Measurements from ENCODE around the gene FBXO40.
"Not testable (repeated sequence)": the region's sequence is repeated elsewhere in the genome, so short reads cannot be mapped to it uniquely, and the experiment has no call there.

FBXO40 gene, protein sequence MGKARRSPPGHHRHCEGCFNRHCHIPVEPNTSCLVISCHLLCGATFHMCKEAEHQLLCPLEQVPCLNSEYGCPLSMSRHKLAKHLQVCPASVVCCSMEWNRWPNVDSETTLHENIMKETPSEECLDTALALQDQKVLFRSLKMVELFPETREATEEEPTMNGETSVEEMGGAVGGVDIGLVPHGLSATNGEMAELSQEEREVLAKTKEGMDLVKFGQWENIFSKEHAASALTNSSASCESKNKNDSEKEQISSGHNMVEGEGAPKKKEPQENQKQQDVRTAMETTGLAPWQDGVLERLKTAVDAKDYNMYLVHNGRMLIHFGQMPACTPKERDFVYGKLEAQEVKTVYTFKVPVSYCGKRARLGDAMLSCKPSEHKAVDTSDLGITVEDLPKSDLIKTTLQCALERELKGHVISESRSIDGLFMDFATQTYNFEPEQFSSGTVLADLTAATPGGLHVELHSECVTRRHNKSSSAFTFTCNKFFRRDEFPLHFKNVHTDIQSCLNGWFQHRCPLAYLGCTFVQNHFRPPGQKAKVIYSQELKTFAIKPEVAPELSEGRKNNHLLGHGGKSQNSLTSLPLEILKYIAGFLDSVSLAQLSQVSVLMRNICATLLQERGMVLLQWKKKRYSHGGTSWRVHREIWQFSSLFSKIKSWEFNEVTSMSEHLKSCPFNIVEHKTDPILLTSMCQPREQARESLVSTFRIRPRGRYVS

DNA sequence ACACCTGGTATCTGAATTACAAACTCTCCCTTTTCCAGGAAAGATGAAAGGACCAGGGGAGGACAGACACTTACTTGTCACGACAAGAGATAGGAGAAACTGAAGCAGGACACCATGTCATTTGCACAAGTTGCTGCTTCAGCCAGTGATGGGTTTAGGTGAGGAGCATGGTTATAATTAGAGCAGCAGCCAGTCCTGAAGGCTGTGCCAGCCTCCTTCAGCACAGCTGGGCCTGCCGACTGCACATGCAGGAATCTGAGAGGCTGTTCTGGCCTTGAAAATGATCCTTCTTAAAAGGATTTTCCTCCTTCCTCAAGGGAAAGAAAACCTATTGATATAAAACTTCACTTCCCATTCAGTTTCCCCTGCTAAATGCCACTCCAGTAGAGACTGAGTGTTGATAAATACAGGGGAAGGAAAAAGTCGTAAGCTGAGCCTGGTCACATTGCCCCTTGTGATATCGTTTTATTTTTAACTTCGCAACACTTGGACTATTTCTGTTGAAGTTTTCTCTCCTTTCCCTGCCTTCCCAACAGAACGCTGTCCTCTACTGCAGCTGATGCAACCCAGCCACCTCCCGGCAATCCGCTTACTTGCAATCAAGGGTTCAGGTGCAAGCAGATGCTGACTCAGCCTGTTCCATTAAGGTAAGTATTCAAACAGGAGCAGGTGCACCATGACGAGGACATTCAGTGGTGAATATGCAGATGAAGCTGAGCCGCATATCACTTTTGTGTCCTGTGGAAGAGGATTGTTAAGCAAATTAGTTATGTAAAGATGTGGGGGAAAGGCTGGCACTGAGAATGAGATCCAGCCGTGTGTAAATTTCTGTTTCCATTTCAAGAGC, at the start of gene FBXO40:
Gene FBXO40, plus strand, starts transcription at position 524 of the 847 bp plus-strand sequence. CDS start 27,197 bp downstream, outside the sequence.
- DNase-seq (ENCODE audit: low spot score) = no peak

DNA sequence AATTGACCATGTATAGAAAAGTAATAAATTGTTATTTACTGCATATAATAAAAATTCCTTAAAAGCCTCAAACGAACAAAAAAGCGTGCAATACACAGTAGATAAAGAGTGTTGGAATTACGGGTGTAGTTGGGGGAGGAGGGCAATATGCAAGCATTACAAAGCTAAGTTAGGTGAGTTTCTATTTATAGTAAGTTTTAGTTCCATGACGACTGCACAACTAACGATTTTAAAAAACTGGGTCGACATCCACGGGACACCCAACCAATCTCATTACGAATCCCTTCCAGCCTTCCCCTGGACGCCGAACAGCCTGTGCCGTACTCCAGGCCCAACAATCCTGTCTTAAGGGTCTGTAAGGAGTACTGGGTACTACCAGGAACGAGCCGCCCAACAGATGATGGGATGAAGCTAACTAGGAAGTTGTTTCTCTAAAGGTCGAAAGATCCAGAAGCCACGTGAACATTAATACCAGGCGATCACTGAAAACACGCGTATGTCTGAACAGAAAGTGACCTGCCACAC, 48.1 kb upstream of the FBXO40 start:
- DNase-seq (ENCODE audit: low spot score) = peak; percentile 40

DNA sequence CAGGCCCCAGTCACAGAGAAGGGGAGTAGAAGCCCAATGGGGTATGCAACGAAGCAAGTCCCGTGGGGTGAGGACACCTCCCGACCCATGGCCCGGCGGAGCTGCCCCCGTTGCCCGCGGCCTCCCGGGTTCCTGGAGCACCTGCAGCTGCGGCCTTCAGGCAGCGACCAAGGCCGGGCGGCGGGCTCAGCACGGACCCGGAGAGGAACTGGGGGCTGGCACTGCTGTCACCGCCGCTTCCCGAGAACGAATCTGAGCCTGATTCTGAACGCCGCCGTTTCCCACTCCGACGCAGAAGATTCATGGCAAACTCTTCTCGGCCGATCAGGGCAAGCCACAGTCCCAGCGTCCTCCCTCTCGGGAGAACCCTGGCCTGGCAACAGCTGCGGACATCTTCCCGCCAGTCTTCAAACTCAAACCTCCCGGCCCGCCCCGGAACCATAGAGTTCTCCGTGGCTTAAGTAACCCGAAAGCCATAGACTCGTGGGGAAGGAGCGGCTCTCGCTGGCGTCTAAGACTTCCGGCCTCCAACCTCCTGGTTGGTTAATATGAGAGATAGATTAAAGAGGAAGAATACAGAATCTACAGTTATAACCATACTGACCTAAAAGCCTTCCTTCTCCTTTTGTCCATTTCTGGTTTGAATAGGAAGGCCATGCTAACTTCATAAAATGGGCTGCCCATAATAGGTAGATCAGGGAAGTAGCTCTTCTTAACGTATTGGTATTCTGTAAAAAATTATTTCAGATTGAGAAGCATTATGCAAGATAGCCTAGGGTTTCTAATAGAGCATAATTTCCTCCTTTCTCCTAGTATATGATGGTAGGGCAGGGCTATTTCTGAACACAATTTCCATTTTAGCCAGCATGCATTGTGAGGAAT, 47.4 kb upstream of the FBXO40 start, which contains the start of gene POLQ:
Gene POLQ, minus strand, starts transcription at position 415 of the 882 bp plus-strand sequence. Its CDS starts 111 bp downstream, at position 304.
- peak; percentile 90 for DNase-seq (ENCODE audit: low spot score)

DNA sequence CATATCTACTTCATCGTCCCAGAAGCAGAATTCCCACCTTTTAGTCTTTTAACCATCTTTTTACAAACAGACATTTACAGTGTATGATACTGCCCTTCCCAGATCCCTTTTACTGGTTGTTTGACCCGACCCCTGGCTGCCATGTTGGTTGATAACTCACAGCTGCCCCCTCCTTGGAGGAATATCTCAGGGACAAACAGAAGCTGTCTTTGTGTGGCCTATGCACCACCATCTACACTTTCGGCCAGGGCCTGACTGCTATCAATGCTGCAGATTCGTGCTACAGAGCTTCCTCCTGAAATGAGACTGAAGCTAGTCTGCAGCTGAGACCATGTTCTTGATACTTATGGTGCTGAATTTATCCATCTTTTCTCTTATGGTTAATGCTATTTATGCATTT, 40.8 kb upstream of the FBXO40 start:
- peak; percentile 62 for DNase-seq (ENCODE audit: low spot score)

DNA sequence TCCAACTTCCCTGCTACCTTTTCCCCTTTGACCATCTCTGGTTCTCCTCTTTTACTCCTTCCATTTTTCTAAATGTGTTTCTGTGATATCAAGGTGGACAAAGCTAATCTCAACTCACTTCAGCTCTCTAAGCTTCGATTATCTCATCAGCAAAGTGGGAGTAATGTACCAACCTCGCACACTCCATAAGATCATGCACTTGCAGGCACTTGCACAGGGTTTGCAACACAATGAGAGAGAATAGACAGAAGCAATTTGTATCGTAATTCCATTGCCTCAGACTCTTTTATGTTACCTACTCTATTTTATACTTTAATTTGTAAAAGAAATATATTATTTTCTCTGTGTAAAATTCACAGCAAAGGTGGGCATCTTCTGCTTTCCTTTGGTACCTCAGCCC, 40.4 kb upstream of the FBXO40 start:
- DNase-seq (ENCODE audit: low spot score) = no peak

DNA sequence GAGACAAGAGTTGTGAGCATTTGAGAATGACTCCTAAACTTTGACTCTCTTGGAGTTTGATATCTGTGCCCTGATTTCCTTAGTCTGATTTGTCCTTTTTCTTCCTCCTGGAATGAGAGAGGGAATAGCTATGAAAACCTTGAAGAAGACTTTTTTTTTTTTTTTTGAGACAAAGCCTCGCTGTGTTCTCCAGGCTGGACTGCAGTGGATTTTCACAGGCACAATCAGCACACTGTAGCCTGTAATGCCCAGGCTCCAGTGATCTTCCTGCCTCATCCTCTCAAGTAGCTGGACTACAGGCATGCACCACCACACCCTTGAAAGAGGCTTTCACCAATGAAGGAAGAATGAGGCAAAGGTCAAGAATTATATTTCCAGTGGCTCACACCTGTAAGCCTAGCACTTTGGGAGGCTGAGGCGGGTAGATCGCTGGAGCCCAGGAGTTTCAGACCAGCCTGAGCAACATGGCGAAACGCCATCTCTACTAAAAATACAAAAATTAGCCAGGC, 35.7 kb upstream of the FBXO40 start:
- DNase-seq (ENCODE audit: low spot score) = no peak

DNA sequence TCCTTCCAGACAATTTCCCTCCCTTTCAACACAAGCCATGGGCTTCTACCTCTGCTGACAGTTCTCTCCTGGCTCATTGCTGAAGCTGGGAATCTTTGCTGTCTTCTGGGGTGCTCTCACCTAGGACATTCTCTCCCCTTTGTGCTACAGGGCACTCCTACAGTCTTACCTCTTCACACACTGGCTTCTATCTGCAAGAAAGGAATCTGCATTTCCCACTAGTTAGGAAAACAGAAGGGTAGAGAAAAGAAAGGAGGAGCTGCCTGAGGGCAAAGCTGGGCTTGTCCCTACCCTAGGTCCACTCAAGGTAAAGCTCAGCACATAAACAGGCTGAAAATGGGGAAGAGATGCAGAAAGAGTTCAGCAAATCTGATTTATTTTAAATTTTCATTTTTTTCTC, 31.0 kb upstream of the FBXO40 start:
- DNase-seq (ENCODE audit: low spot score) = no peak

DNA sequence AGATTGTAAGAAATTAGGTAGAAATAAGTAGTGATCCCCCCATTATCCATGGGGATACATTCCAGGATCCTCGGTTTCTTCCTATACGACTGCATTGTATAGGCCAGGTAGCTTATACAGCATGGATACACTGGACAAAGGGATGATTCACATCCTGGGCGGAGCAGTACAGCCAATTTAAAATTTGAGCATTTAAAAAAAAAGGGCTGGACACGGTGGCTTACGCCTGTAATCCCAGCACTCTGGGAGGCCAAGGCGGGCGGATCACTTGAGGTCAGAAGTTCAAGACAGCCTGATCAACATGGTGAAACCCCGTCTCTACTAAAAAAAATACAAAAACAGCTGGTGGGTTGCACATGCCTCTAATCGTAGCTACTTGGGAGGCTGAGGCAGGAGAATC, 26.4 kb upstream of the FBXO40 start:
- no peak for DNase-seq (ENCODE audit: low spot score)

DNA sequence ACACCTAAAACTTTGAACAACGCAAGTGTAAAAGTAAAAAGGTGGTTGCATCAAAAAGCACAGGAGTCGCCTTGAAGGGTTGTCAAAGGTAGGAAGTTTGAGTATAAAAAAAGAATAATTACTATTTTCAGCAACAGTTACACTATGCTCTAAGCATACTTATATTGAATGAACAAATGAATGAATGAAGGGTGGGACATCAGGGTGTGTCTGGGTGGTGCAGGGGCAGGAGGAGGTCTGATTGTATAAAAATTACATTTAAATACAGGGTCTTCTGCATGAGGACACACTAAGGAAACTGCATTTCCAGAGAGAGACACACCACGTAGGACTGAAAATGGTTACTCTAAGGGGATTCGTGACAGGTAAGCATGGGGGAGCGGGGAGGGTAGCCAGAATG, 25.5 kb upstream of the FBXO40 start, which contains the start of gene ARGFX:
Gene ARGFX, plus strand, starts transcription at position 301 of the 400 bp plus-strand sequence. CDS start 2,765 bp downstream, outside the sequence.
- DNase-seq (ENCODE audit: low spot score) = no peak

DNA sequence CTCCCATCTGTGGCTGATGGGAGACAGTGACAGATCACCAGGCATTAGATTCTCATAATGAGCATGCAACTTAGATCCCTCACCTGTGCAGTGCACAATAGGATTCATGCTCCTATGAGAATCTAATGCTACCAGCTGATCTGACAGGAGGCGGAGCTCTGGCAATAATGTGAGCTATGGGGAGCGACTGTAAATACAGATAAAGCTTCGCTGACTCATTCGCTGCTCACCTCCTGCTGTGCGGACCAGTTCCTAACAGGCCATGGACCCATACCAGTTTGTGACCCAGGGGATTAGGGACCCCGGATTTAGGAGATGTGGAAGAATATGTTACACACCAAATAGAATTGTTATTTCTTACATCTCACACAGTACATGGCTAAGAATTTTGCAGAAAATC, 18.7 kb upstream of the FBXO40 start:
- DNase-seq (ENCODE audit: low spot score) = no peak

DNA sequence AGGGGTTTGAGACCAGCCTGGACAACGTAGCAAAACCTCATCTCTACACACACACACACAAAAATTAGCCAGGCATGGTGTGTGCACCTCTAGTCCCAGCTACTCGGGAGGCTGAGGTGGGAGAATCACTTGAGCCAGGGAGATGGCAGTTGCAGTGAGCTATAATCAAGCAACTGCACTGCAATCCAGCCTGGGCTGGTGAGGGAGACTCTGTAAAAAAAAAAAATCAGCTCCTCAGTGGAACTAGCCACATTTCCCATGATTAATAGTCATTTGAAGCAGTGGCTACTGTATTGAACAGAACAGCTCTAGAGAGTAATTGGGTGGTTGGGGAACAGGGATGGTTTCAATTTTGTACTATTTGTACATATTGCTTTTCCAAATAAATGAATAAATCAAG, 11.5 kb upstream of the FBXO40 start:
- DNase-seq (ENCODE audit: low spot score) = no peak

DNA sequence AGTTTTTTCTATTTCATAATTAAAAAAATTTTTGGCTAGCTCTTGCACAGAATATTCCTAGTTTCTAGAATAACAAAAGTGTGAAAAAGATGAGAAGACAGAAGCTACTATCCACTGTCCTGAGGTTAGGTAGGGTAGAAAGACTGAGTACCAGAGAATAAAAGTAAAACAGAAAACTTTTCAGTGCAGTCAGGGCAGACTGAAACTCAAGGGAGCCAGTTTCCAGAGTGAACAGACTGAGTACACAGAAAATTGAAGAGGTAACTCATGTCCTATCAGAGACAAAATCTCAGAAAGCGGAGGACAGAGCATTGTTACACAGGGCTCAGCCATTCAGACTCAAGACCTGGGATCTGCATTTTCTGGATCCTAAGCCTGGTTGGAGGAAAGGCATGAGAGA, 8.8 kb upstream of the FBXO40 start:
- DNase-seq (ENCODE audit: low spot score) = no peak

DNA sequence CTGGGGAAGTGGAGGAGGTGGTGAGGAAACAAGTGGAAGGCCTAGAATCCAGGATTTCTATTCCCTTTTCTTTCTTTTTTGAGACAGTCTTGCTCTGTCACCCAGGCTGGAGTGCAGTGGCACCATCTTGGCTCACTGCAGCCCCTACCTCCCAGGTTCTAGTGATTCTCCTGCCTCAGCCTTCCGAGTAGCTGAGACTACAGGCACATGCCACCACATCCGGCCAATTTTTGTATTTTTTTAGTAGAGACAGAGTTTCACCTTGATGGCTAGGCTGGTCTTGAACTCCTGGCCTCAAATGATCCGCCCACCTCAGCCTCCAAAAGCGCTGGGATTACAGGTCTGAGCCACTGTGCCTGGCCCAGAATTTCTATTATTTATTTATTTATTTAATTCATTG, 627 bp downstream of the FBXO40 start:
- DNase-seq (ENCODE audit: low spot score) = not testable (repeated sequence)

DNA sequence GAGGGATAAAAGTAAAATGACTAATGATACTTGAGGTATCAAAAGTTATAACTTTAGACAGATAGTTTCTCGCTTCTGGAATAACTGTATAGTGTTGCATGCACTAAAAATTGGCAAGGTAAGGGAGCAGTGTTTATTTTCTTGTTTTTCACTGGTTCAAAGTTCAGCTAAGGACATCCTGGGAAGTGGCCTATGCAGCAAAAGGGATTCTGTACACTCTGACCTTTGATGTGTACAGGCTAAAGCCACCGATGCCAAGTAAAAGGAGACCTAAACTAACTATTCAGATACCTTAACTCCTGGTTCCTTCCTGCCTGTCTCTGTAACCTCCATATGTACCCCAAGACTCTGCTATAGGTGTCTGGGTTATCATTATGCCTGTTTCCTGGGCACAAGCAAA, 1.7 kb downstream of the FBXO40 start:
- no peak for DNase-seq (ENCODE audit: low spot score)

DNA sequence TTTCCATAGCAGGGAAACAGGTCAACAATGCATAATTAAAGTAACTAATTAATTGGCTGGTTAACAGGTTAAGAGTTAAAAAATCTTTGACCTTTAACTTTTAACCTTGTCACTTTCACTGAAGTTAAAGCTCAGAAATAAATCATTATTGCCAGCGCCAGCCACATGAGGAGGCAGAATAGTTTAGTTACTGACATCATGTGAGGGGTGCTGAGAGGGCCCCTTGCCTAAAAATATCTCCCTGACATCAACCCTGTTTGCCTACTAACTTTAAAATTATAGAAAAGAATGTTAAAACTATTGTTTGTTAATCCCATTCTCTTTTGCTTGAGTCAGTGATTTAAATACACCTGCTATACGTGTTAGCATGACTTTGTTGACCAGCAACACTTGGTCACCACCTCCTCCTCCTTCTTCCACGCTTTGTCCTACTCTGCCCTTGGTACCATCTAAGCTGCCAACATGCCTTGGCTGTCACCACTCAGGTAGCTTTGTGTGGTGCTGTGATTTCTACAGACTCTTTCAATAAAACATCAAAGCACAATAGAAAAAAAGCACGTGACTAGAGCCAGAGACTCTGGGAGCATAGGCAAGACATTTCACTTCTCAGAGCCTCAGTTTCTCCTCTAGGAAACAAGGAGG, 2.7 kb downstream of the FBXO40 start:
- no peak for DNase-seq (ENCODE audit: low spot score)

DNA sequence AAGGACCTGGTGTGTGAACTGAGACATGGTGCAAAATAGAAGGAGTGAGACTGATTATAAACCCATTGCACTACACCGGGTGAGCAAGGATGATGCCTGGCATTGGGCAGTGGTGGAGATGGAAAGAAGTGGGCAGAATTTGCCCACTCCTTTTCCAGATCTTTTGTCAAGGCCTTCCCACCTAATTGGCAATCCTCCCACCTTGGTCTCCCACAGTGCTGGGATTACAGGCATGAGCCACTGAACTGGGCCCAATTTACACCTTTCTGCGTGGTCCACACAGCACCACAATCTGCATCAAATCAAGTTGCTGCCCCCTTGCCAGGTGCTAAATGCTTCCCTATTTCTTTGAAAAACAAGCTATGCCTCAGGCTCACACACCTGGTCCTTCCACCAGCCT, 5.4 kb downstream of the FBXO40 start:
- no peak for DNase-seq (ENCODE audit: low spot score)

DNA sequence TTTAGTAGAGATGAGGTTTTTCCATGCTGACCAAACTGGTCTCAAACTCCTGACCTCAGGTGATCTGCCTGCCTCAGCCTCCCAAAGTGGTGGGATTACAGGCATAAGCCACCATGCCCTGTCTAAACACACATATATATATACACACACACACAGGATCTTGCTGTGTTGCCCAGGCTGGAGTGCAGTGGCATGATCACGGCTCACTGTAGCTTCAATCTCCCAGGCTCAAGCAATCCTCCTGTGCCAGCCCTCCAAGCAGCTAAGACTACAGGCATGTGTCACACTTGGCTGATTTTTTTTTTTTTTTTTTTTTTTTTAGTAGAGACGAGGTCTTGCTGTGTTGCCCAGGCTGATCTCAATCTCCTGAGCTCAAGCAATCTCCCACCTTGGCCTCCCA, 6.7 kb downstream of the FBXO40 start:
- DNase-seq (ENCODE audit: low spot score) = not testable (repeated sequence)

DNA sequence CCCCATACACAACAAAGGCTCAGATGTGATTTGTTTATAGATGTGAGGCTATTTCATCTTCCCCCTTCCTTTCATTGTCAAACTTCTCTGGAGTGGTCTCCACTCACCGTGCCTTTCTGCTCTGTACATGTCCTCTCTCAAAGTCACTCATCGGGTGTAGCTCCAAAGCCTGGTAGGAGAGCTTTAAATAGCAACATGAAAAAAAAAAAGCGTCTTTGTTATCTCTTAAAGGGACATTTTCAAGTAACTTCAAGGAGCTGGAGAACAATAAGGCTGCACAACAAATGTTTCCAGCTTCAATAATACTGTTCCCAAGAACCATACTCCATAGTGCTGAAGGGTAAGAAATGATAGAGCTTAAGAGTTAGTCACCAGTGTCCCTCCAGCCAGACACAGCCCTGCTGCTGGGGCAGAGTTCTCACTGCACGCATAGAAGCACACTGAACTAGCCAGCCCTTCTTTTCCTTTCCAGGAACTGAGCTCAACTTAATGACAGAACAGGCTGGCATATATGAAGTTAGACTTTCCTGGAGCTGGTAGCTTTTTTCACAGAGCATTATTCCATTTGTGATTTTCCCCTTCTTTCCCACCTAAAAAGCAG, 8.1 kb downstream of the FBXO40 start:
- no peak for DNase-seq (ENCODE audit: low spot score)

DNA sequence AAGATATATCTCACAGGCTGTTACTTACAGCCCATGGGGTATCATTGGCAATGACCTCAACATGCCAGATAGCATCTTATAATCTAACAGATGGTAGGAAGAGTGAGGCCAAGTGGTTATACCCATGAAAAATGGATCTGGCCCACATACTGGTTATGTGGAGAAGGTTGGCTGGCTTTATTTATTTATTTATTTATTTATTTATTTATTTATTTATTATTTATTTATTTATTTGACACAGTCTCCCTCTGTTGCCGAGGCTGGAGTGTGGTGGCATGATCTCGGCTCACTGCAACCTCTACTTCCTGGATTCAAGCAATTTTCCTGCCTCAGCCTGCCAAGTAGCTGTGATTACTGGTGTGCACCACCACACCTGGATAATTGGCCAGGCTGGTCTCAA, 11.6 kb downstream of the FBXO40 start:
- DNase-seq (ENCODE audit: low spot score) = no peak

DNA sequence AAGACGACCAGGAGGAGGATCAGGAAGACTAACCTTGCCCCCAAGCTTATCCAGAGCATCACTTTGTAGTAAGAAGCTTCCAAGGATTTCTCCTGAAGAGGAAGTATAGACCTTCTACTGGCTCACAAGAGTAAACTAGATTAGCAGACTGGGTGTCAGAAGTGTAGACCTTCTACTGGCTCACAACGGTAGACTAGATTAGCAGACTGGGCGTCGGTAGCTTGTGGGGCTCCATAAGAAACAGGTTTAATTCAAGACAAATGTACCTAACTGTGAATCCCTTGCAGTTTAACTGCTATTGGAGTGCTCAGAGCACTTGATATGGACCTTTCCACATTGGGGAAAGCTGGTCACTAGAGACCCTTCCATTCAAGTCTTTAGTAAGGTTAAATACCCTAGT, 12.9 kb downstream of the FBXO40 start:
- no peak for DNase-seq (ENCODE audit: low spot score)

Measured in HuH-7 (cell line).